GM19463 (cell line): Measurements from ENCODE around the gene WDR1.

Experiments
- ATAC-seq: cut with Tn5 transposase; IDR thresholded peaks from one replicate; pipeline ENCODE4 v1.9.1; 2021; ENCODE audit warnings: mild to moderate bottlenecking, moderate library complexity; ENCODE audit not compliant: unreplicated experiment

WDR1 gene

GRCh38 chr4:10048941-10049697, 67.5 kb downstream of the WDR1 start:
- ATAC-seq: no peak

- no peak for ATAC-seq
These were observed 68.6 kb downstream of the WDR1 start for GRCh38 chr4:10047967-10048366.

- no peak for ATAC-seq
These were observed 70.1 kb downstream of the WDR1 start for GRCh38 chr4:10046471-10046870.

- no peak for ATAC-seq
These were observed 71.1 kb downstream of the WDR1 start for GRCh38 chr4:10045481-10045880.

GRCh38 chr4:10041036-10041435, 75.6 kb downstream of the WDR1 start:
- ATAC-seq: no peak

- no peak for ATAC-seq
These were observed 76.3 kb downstream of the WDR1 start for GRCh38 chr4:10040049-10040892.

- ATAC-seq: no peak
These were observed 79.7 kb downstream of the WDR1 start for GRCh38 chr4:10036807-10037342.

GRCh38 chr4:10035130-10035529, 81.5 kb downstream of the WDR1 start:
- ATAC-seq: no peak

GRCh38 chr4:10034612-10035104, 81.9 kb downstream of the WDR1 start:
- ATAC-seq: no peak

GRCh38 chr4:10034136-10034535, 82.5 kb downstream of the WDR1 start:
- no peak for ATAC-seq

- ATAC-seq: no peak
These were observed 83.3 kb downstream of the WDR1 start for GRCh38 chr4:10033191-10033881.

GRCh38 chr4:10032625-10033024, 84.0 kb downstream of the WDR1 start:
- no peak for ATAC-seq

GRCh38 chr4:10031668-10032590, 84.7 kb downstream of the WDR1 start:
- ATAC-seq: no peak

GRCh38 chr4:10030972-10031667, 85.5 kb downstream of the WDR1 start:
- ATAC-seq: no peak

- no peak for ATAC-seq
These were observed 87.2 kb downstream of the WDR1 start for GRCh38 chr4:10029403-10029802.

- no peak for ATAC-seq
These were observed 87.7 kb downstream of the WDR1 start for GRCh38 chr4:10028910-10029309.

- no peak for ATAC-seq
These were observed 90.1 kb downstream of the WDR1 start for GRCh38 chr4:10026485-10026884.

GRCh38 chr4:10025230-10025806, 91.3 kb downstream of the WDR1 start:
- no peak for ATAC-seq
